ENCODE data around the gene ASTN2. TPM values are rescaled to one million over a fixed set of nuclear protein-coding genes. Genes with fewer than 3 reads are reported as not detected.

Gene ASTN2
- total and polyA plus RNA-seq, 9 of the 15 experiments (the other 6 are each of a cell fraction or from before 2014, with no cell fraction given): 0.56 to 3.5 (median 1.9) TPM

DNA sequence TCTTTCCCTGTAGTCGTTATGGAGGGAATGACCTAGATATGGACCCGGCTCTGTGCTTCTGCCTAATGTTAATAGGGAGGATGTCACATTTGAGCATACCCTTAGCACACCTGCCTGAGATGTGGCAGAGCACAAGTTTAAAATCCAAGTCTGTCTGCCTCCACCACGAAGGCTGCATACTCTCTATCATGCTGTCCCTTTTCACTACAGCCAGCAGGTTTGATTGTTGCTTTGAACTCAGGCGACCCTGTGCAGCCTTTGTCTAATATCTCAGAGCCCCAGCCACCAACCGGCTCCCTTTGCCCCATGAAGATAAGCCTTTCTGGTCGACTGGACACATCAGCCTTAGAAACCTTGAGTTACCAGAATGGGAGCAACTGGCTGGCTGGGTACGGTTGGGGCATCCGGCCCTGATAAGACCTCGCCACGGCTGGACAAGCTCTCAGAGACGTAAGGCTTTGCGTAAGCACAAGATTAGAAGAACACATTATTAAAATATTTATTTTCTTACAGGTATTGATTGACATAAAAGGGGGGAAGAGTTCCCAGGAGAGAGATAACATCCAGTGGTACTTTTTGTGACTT lies 949.8 kb downstream of the ASTN2 start (continued):
- TF ChIP-seq PML (IDR thresholded peaks at IDR 0.05; ENCODE audit: low read length) (peak; percentile 99), EWSR1 (IDR thresholded peaks at IDR 0.05; ENCODE audit: borderline replicate concordance, low read depth, partially characterized antibody) (no peak), DIDO1 (tag; IDR thresholded peaks at IDR 0.05; ENCODE audit: low read depth) (no peak), ZNF134 (CRISPR knock-in tag; conservative IDR thresholded peaks at IDR 0.05) (peak; percentile 57), RCOR1 (IDR thresholded peaks at IDR 0.05; ENCODE audit: borderline replicate concordance in 1 of 2, low read depth in 2 of 2, low read length in 2 of 2) (peak; percentile 91 to 92), TRIM28 (IDR thresholded peaks at IDR 0.05) (no peak), ZBTB1 (CRISPR knock-in tag; IDR thresholded peaks at IDR 0.05; ENCODE audit: borderline replicate concordance, low read depth) (no peak), NCOA1 (IDR thresholded peaks at IDR 0.05; ENCODE audit: low read depth) (peak; percentile 98), NBN (IDR thresholded peaks at IDR 0.05; ENCODE audit: low read depth) (peak; percentile 89), ETS2 (tag; IDR thresholded peaks at IDR 0.05; ENCODE audit: borderline replicate concordance, poor library complexity, severe bottlenecking) (no peak), TEAD1 (CRISPR knock-in tag; IDR thresholded peaks at IDR 0.05) (peak in 1 of 2 experiments; percentile 93; a peak in 2 of 4 replicates), MEIS2 (IDR thresholded peaks at IDR 0.05; ENCODE audit: partially characterized antibody) (peak; percentile 76), PTRF (tag; IDR thresholded peaks at IDR 0.05) (peak; percentile 6; the same call in 1 of the 2 replicates), SRSF7 (optimal IDR thresholded peaks at IDR 0.05; ENCODE audit: low read depth, low read length) (no peak), ZNF24 (IDR thresholded peaks at IDR 0.05) (peak; percentile 71; the same call in 1 of the 2 replicates), ZNF174 (CRISPR knock-in tag; IDR thresholded peaks at IDR 0.05) (no peak), HLTF (IDR thresholded peaks at IDR 0.05) (peak; percentile 91), MTF1 (CRISPR knock-in tag; IDR thresholded peaks at IDR 0.05; ENCODE audit: borderline replicate concordance) (0 out of 2 replicates have a peak, but pooled peaks have one; percentile 8), KHSRP (IDR thresholded peaks at IDR 0.05) (peak; percentile 78), SMAD1 (IDR thresholded peaks at IDR 0.05; ENCODE audit: low read depth, low read length, partially characterized antibody) (peak; percentile 95), SMARCA4 (IDR thresholded peaks at IDR 0.05) (peak; percentile 97), GABPA (tag; conservative IDR thresholded peaks at IDR 0.05; ENCODE audit: low read depth) (0 out of 2 replicates have a peak, but pooled peaks have one; percentile 11), HDAC2 (IDR thresholded peaks at IDR 0.05) (0 out of 2 replicates have a peak, but pooled peaks have one; percentile 42), ERF (CRISPR knock-in tag; IDR thresholded peaks at IDR 0.05) (no peak), TBP (optimal IDR thresholded peaks at IDR 0.05; ENCODE audit: low read depth, low read length) (peak; percentile 16)
- TF ChIP-seq, protein P1, sequence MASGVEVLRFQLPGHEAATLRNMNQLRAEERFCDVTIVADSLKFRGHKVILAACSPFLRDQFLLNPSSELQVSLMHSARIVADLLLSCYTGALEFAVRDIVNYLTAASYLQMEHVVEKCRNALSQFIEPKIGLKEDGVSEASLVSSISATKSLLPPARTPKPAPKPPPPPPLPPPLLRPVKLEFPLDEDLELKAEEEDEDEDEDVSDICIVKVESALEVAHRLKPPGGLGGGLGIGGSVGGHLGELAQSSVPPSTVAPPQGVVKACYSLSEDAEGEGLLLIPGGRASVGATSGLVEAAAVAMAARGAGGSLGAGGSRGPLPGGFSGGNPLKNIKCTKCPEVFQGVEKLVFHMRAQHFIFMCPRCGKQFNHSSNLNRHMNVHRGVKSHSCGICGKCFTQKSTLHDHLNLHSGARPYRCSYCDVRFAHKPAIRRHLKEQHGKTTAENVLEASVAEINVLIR (CRISPR knock-in tag; IDR thresholded peaks at IDR 0.05): peak; percentile 84
- TF ChIP-seq, protein P2, sequence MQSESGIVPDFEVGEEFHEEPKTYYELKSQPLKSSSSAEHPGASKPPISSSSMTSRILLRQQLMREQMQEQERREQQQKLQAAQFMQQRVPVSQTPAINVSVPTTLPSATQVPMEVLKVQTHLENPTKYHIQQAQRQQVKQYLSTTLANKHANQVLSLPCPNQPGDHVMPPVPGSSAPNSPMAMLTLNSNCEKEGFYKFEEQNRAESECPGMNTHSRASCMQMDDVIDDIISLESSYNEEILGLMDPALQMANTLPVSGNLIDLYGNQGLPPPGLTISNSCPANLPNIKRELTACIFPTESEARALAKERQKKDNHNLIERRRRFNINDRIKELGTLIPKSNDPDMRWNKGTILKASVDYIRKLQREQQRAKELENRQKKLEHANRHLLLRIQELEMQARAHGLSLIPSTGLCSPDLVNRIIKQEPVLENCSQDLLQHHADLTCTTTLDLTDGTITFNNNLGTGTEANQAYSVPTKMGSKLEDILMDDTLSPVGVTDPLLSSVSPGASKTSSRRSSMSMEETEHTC (IDR thresholded peaks at IDR 0.05): no peak; the same call in 1 of the 2 replicates
- TF ChIP-seq, protein P3, sequence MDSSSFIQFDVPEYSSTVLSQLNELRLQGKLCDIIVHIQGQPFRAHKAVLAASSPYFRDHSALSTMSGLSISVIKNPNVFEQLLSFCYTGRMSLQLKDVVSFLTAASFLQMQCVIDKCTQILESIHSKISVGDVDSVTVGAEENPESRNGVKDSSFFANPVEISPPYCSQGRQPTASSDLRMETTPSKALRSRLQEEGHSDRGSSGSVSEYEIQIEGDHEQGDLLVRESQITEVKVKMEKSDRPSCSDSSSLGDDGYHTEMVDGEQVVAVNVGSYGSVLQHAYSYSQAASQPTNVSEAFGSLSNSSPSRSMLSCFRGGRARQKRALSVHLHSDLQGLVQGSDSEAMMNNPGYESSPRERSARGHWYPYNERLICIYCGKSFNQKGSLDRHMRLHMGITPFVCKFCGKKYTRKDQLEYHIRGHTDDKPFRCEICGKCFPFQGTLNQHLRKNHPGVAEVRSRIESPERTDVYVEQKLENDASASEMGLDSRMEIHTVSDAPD (CRISPR knock-in tag; IDR thresholded peaks at IDR 0.05): 0 out of 2 replicates have a peak, but pooled peaks have one; percentile 59

Measured in K562 (cell line).